HG03060 (cell line): Measurements from ENCODE around the gene NEK8.

Source experiments
- ATAC-seq: cut with Tn5 transposase; IDR thresholded peaks from one replicate; pipeline ENCODE4 v1.9.1; 2021; ENCODE audit warnings: low read depth, moderate number of reproducible peaks; ENCODE audit not compliant: unreplicated experiment

Gene NEK8

GRCh38 chr17:28743243-28744103 lies 14.9 kb downstream of the NEK8 start, which contains the start of gene TRAF4:
TSS of gene TRAF4 (plus strand) at chr17:28744011. CDS start at chr17:28744113, 102 bp downstream.
- peak; percentile 39 for ATAC-seq

- no peak for ATAC-seq
Measured at GRCh38 chr17:28744104-28744971, 15.8 kb downstream of the NEK8 start.

GRCh38 chr17:28744972-28745785 lies 16.6 kb downstream of the NEK8 start:
- no peak for ATAC-seq

GRCh38 chr17:28745786-28746411 lies 17.3 kb downstream of the NEK8 start:
- no peak for ATAC-seq

- ATAC-seq: no peak
Measured at GRCh38 chr17:28746611-28747050, 18.0 kb downstream of the NEK8 start.

GRCh38 chr17:28747051-28747691 lies 18.6 kb downstream of the NEK8 start:
- no peak for ATAC-seq

- no peak for ATAC-seq
Measured at GRCh38 chr17:28747801-28748750, 19.5 kb downstream of the NEK8 start.

GRCh38 chr17:28748852-28749515 lies 20.4 kb downstream of the NEK8 start:
- no peak for ATAC-seq

- ATAC-seq: no peak
Measured at GRCh38 chr17:28749516-28750177, 21.1 kb downstream of the NEK8 start.

- ATAC-seq: peak; percentile 58
Measured at GRCh38 chr17:28750178-28751047, 21.8 kb downstream of the NEK8 start.

GRCh38 chr17:28751600-28752366 lies 23.2 kb downstream of the NEK8 start:
- no peak for ATAC-seq

GRCh38 chr17:28755486-28755885 lies 26.9 kb downstream of the NEK8 start:
- no peak for ATAC-seq

- no peak for ATAC-seq
Measured at GRCh38 chr17:28756049-28756804, 27.6 kb downstream of the NEK8 start.

GRCh38 chr17:28758411-28759121 lies 30.0 kb downstream of the NEK8 start:
- no peak for ATAC-seq
